Cardiac muscle cell (in vitro differentiated cells and primary cell): Measurements from ENCODE around the gene PINLYP. TPM values are rescaled to one million over a fixed set of nuclear protein-coding genes. Genes with fewer than 3 reads are reported as not detected.

Source experiments
- DNase-seq, 2 donors: peaks; one replicate each; pipeline versions ENCODE4 v3.0.0 to v3.0.0-alpha.2; 2010 to 2017; ENCODE audit warnings: low read depth in 1 of 2, low spot score in 1 of 2
- H3K27ac ChIP-seq: fragments of 200-600 bp; sonication (generic); 2 replicates; pipeline ENCODE4 v1.5.1; 2016
- H3K27me3 ChIP-seq: fragments of 200-600 bp; sonication (generic); 2 replicates; pipeline ENCODE4 v1.6.0; 2016; ENCODE audit warnings: control low read depth
- H3K36me3 ChIP-seq: fragments of 200-600 bp; sonication (generic); 2 replicates; pipeline ENCODE4 v1.5.1; 2016; ENCODE audit warnings: control low read depth
- H3K4me1 ChIP-seq: fragments of 200-600 bp; sonication (generic); 2 replicates; pipeline ENCODE4 v1.8.1; 2017; ENCODE audit warnings: low read depth, mild to moderate bottlenecking, mixed run types
- H3K4me3 ChIP-seq: fragments of 200-600 bp; sonication (generic); 2 replicates; pipeline ENCODE4 v1.5.1; 2016; ENCODE audit warnings: mild to moderate bottlenecking
- H3K9me3 ChIP-seq: fragments of 200-600 bp; sonication (generic); 2 replicates; pipeline ENCODE4 v1.5.1; 2017; ENCODE audit warnings: low read depth, mild to moderate bottlenecking, control low read depth
- polyA plus RNA-seq: library from polyadenylated mRNA; unstranded; fragments of >200 nt; fragmentation: Nextera tagmentation; extraction: Ambion mirVana; gene quantifications from 2 replicates; pipeline ENCODE4 v1.2.1, GENCODE V29; 2016
- total RNA-seq: library from RNA; depleted of rRNA; stranded (reverse); fragments of >200 nt; gene quantifications from 2 replicates; pipeline ENCODE4 v1.2.3, GENCODE V29; 2016
- TF ChIP-seq, protein P1 (sequence below): IDR thresholded peaks from 2 replicates; pipeline ENCODE4 v1.5.1; 2012; ENCODE audit warnings: low read depth, mild to moderate bottlenecking, low read length

The PINLYP gene
- total and polyA plus RNA-seq, 2 experiments from 2014 or later: 8.7 to 12.1 TPM

DNA sequence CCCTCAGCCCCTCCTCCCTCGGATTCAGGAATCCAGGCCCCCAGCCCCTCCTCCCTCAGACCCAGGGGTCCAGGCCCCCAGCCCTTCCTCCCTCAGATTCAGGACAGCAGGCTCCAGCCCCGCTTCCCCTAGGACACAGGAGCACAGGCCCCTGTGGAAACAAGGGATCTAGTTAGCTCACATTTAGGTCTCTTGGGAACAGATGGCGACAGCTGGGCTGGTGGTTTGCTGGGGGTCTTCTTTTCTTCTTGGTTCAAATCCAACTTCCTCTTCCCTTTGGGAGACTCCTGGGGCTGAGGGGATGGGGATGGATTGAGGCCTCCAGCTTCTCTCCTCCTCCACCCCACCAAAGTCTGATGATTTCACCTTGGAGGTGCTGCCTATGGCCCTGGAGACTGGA is 23.0 kb upstream of the PINLYP start:
- DNase-seq: no peak
- H3K9me3 ChIP-seq: no peaks in the 10 kb centered on the region
- peaks cover 32% of the 10 kb centered on the region for H3K36me3 ChIP-seq
- no peak overlapping the region for H3K4me3 ChIP-seq
- no peaks in the 10 kb centered on the region for H3K4me1 ChIP-seq
- no peaks in the 10 kb centered on the region for H3K27me3 ChIP-seq
- TF ChIP-seq, protein P1, sequence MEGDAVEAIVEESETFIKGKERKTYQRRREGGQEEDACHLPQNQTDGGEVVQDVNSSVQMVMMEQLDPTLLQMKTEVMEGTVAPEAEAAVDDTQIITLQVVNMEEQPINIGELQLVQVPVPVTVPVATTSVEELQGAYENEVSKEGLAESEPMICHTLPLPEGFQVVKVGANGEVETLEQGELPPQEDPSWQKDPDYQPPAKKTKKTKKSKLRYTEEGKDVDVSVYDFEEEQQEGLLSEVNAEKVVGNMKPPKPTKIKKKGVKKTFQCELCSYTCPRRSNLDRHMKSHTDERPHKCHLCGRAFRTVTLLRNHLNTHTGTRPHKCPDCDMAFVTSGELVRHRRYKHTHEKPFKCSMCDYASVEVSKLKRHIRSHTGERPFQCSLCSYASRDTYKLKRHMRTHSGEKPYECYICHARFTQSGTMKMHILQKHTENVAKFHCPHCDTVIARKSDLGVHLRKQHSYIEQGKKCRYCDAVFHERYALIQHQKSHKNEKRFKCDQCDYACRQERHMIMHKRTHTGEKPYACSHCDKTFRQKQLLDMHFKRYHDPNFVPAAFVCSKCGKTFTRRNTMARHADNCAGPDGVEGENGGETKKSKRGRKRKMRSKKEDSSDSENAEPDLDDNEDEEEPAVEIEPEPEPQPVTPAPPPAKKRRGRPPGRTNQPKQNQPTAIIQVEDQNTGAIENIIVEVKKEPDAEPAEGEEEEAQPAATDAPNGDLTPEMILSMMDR: no peak
- H3K27ac ChIP-seq: no peak overlapping the region

DNA sequence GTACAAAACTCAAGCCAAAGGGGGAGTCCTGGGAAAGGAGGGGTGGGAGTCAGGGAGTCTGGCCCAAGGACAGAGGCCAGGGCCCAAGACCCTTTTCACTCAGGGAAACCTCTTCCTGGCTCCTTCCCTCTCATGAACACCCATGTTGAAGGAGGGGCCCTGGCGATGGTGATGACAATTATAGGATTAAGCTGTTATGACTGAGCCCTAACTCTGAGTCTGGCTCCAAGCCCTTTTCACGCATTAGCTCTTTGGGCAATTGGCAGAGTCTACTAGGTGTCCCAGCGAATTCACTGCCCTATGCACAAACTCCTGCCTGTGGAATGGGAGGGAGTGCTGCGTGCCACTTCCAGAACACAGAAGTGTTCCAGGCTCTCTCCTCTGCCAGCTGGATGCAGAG is 21.9 kb upstream of the PINLYP start:
- H3K9me3 ChIP-seq: no peaks in the 10 kb centered on the region
- H3K36me3 ChIP-seq: peaks cover 38% of the 10 kb centered on the region
- no peak overlapping the region for H3K27ac ChIP-seq
- H3K4me3 ChIP-seq: no peak overlapping the region
- TF ChIP-seq, protein P1: no peak
- H3K27me3 ChIP-seq: no peaks in the 10 kb centered on the region
- no peak for DNase-seq
- H3K4me1 ChIP-seq: no peaks in the 10 kb centered on the region

DNA sequence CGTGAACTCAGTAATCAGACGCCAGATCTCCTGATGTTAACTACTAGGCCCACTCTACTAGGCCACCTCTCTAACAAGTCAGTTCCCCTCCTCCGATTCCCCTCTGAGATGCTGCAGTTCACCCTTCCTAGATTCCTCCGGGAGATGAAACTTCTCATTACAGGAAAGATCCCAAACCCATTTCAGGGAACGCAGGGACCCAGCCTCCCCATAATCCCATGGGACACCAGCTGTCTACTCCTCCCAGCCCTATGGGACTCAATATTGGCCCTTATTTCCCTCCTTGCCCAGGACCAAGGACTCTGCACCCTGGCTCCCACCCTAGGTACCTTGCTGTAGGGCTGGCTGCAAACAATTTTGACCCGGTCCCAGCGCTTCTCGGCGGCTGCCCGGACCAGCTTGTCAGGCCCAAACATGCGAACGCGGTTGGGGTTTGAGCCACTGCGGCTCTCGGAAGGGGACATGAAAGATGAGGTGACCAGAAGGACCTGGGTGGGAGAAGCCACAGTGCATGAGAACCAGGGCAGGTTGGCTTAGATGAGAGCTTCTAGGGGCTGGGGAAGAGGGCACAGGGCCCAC is 21.2 kb upstream of the PINLYP start:
- H3K4me3 ChIP-seq: no peak overlapping the region
- H3K27me3 ChIP-seq: no peaks in the 10 kb centered on the region
- no peaks in the 10 kb centered on the region for H3K4me1 ChIP-seq
- TF ChIP-seq, protein P1: no peak
- H3K27ac ChIP-seq: no peak overlapping the region
- H3K9me3 ChIP-seq: no peaks in the 10 kb centered on the region
- peaks cover 35% of the 10 kb centered on the region for H3K36me3 ChIP-seq
- no peak for DNase-seq

DNA sequence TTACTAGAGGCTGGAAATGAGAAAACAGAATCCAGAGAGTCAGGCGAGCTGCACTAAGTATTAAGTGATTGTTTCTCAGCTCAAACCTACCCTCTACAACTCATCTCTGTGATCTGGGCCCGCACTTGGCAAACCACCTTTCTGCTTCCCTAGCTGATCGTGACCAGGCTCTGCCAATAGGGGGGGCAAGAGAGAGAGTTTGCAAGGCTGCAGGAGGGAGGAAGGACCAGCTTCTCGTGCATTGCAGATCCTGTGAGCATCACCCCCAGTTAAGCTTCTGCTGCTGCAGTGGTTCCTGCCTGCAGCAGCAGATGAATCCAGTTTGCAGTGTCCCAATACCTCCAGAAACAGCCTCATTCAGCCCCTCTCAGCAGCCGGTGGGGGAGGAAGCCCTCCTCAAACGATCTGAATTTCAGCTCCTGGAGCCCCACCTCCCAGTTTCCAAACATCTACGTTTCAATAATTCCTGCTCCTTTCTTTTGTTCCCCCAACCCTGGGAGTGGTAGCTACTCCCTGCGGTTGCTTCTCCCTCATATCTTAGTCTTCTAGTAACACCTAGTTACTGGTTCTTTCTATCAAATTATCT is 20.3 kb upstream of the PINLYP start:
- Histone ChIP-seq H3K9me3 (no peaks in the 10 kb centered on the region), H3K27ac (no peak overlapping the region), H3K36me3 (peaks cover 31% of the 10 kb centered on the region), H3K4me3 (no peak overlapping the region), H3K4me1 (no peaks in the 10 kb centered on the region), H3K27me3 (no peaks in the 10 kb centered on the region)
- peak; percentile 71 to 80 for DNase-seq
- TF ChIP-seq, protein P1: peak; percentile 92

DNA sequence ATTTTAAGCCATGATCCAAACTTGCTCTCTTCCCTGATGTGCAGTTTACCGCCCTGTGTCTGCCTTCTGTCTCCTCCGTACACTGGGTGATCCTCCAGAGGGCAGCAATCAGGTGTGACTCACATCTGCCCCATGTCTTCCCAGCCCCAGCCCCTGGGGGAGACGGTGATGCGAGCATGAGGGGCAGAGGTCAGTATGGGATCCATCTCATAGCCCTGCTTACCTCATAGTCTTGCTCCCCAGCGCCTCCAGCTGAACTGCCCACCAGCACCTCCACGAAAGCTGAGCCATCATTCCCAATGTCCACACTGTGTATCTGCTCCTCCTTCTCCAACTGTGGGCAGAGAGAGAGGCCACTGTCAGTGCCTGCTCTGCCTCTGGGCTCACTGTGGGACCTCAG is 14.9 kb upstream of the PINLYP start:
- Histone ChIP-seq H3K27me3 (no peaks in the 10 kb centered on the region), H3K36me3 (peaks cover 12% of the 10 kb centered on the region)
- DNase-seq: no peak

More for the DNA sequence above, 14.9 kb upstream of the PINLYP start:
- H3K4me3 ChIP-seq: no peak overlapping the region
- no peaks in the 10 kb centered on the region for H3K4me1 ChIP-seq
- TF ChIP-seq, protein P1: no peak
- H3K27ac ChIP-seq: no peak overlapping the region
- H3K9me3 ChIP-seq: no peaks in the 10 kb centered on the region
